Spleen (tissue), 7 donors: ENCODE data around the gene RBMS1.

Experiments
- POLR2AphosphoS5 ChIP-seq, 3 donors: sonication (generic); formaldehyde crosslinking; IDR thresholded peaks; one replicate each; pipeline ENCODE4 v1.5.1; 2017; ENCODE audit warnings: antibody characterized with exemption in 3 of 3
- TF ChIP-seq, protein P1 (sequence below), 11 experiments: fragments of 200-600 bp in 7 of 11; fragments of 450-650 bp in 4 of 11; sonication (generic) in 4 of 11; IDR thresholded peaks in 8 of 11; conservative IDR thresholded peaks in 3 of 11; 1 replicate in 7 of 11; 2 replicates in 4 of 11; pipeline versions ENCODE4 v1.4.0 to v1.8.0; 2016 to 2021; ENCODE audit warnings: antibody characterized with exemption in 11 of 11, inconsistent platforms in 4 of 11, mild to moderate bottlenecking in 1 of 11
- donor health status: DM: no; HTN: no; CAD: no; lungs with moderate emphysema.
- donor health status: DM: no; HTN: no; CAD: no.
- donor health status: DM: no; HTN: no; CAD: no.

DNA sequence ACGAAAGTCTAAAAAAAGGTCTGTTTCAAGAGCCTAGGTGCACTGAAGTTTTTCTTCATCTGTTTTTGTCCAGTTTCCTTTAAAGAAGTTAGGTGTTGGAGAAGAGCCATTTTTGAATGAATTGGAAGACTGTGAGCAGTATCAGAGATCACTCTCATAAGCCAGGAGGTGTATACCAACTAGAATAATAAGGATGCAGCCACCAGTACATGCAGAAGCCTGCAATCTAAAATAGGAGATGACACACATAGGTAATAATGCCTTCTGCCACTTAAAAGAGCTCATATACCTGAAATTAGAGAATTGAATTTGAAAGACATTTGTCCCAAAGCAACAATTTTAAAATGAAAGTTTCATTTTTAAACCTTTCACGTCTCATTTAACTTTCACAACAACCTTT is 81.7 kb downstream of the RBMS1 start:
- TF ChIP-seq POLR2AphosphoS5 (IDR thresholded peaks at IDR 0.05): no peak
- TF ChIP-seq, protein P1, sequence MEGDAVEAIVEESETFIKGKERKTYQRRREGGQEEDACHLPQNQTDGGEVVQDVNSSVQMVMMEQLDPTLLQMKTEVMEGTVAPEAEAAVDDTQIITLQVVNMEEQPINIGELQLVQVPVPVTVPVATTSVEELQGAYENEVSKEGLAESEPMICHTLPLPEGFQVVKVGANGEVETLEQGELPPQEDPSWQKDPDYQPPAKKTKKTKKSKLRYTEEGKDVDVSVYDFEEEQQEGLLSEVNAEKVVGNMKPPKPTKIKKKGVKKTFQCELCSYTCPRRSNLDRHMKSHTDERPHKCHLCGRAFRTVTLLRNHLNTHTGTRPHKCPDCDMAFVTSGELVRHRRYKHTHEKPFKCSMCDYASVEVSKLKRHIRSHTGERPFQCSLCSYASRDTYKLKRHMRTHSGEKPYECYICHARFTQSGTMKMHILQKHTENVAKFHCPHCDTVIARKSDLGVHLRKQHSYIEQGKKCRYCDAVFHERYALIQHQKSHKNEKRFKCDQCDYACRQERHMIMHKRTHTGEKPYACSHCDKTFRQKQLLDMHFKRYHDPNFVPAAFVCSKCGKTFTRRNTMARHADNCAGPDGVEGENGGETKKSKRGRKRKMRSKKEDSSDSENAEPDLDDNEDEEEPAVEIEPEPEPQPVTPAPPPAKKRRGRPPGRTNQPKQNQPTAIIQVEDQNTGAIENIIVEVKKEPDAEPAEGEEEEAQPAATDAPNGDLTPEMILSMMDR (IDR thresholded peaks at IDR 0.05 in 8 of 11, conservative IDR thresholded peaks at IDR 0.05 in 3 of 11): no peak
